Stimulated activated CD4-positive, alpha-beta T cell treated with anti-CD3 and anti-CD28 coated beads, Interleukin-4, amount 100 ng/mL, for 48 hours (primary cell): ENCODE data around the gene YPEL1.
"Not testable (repeated sequence)": the region's sequence is repeated elsewhere in the genome, so short reads cannot be mapped to it uniquely, and the experiment has no call there.

ENCODE experiments used
- DNase-seq, 2 donors: peaks; one replicate each; pipeline ENCODE4 v3.0.0-alpha.2; 2020; ENCODE audit warnings: low read depth in 2 of 2

Gene YPEL1

GRCh38 chr22:21683401-21683811 is 52.2 kb downstream of the YPEL1 start:
- DNase-seq = no peak

- no peak for DNase-seq
These were observed 53.0 kb downstream of the YPEL1 start for GRCh38 chr22:21682385-21683175.

- DNase-seq = no peak
These were observed 53.8 kb downstream of the YPEL1 start for GRCh38 chr22:21681566-21682370.

GRCh38 chr22:21680830-21681565 is 54.6 kb downstream of the YPEL1 start:
- DNase-seq = no peak

GRCh38 chr22:21679383-21679782 is 56.2 kb downstream of the YPEL1 start:
- no peak for DNase-seq

GRCh38 chr22:21678842-21679241 is 56.8 kb downstream of the YPEL1 start:
- DNase-seq = not testable (repeated sequence)

- no peak for DNase-seq
These were observed 57.8 kb downstream of the YPEL1 start for GRCh38 chr22:21677606-21678443.

GRCh38 chr22:21674638-21675245 is 60.9 kb downstream of the YPEL1 start:
- no peak for DNase-seq

GRCh38 chr22:21673534-21674321 is 61.9 kb downstream of the YPEL1 start:
- no peak for DNase-seq

- DNase-seq = no peak
These were observed 63.4 kb downstream of the YPEL1 start for GRCh38 chr22:21672107-21672629.

- no peak for DNase-seq
These were observed 66.6 kb downstream of the YPEL1 start for GRCh38 chr22:21669026-21669425.

GRCh38 chr22:21666786-21667185 is 68.8 kb downstream of the YPEL1 start:
- no peak for DNase-seq

GRCh38 chr22:21665047-21665851 is 70.3 kb downstream of the YPEL1 start:
- no peak for DNase-seq

- DNase-seq = no peak
These were observed 71.9 kb downstream of the YPEL1 start for GRCh38 chr22:21663738-21664137.

- no peak for DNase-seq
These were observed 73.6 kb downstream of the YPEL1 start for GRCh38 chr22:21661991-21662390.

- no peak for DNase-seq
These were observed 74.7 kb downstream of the YPEL1 start for GRCh38 chr22:21660904-21661303.

- DNase-seq = no peak
These were observed 75.6 kb downstream of the YPEL1 start for GRCh38 chr22:21659864-21660525.

GRCh38 chr22:21657360-21658032 is 78.1 kb downstream of the YPEL1 start:
- DNase-seq = peak; percentile 64 to 77
